GM21737 (cell line): ENCODE data around the gene TLCD3A.
A peak's percentile ranks its signal among the peaks of the same experiment; 100 is the strongest.

Source experiments
- ATAC-seq: cut with Tn5 transposase; IDR thresholded peaks from one replicate; pipeline ENCODE4 v1.9.1; 2021; ENCODE audit warnings: mild to moderate bottlenecking, moderate library complexity; ENCODE audit not compliant: unreplicated experiment

The TLCD3A gene

DNA sequence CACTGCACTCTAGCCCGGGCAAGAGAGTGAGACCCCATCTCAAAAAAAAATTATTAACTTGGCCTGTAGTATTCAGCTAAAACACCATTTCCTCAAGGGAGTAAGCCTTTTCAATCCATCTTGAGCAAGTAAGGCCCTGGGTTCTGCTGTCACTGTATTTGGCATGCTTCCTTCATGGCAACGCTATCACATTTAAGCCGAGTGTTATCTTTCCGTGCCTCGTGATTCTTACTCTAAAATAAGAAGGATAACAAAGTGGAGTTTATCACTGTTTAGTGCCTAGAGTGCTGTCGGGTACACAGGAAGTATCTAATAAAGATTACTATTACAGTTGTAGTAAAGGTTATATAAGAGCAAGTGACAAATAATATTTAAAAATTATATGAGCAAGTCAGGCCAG is 26.5 kb upstream of the TLCD3A start:
- no peak for ATAC-seq

- ATAC-seq = no peak
Measured at GRCh38 chr17:708132-708531, 24.3 kb upstream of the TLCD3A start.

GRCh38 chr17:718075-718474 is 14.3 kb upstream of the TLCD3A start:
- ATAC-seq = no peak

- ATAC-seq = no peak
Measured at GRCh38 chr17:720706-721539, 11.5 kb upstream of the TLCD3A start.

DNA sequence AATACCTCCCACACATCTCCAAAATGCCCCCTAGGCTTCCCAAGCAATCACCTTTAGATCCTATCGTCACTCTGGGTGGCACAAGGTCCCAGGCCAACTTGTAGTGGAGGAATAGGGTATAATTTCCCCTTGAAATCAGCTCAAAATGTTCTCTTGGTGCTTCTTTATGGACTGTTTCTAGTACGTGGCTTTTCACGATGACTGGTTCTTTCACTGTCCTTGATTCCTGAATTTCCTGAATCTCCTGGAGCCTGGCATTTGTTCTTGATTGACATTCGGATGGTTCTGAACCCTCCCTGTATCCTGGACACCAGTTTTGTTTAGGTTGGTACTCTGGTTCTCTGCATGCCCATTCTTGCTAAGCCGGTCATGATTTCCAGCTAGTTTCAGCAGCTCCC is 10.9 kb upstream of the TLCD3A start:
- ATAC-seq = no peak

DNA sequence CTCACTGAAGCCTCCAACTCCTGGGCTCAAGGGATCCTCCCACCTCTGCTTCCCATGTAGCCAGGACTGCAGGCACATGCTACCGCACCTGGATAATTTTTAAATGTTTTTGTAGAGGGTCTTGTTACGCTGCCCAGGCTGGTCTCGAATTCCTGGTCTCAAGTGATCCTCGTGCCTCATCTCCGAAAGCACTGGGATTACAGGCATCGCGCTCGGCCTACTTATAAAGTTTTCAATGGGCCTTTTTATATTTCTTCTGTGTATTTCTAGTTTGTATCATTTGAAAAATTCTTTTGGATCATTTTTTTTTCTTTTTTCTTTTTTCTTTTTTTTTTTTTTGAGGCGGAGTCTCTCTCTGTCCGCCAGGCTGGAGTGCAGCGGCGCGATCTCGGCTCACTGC is 7.3 kb upstream of the TLCD3A start:
- no peak for ATAC-seq

DNA sequence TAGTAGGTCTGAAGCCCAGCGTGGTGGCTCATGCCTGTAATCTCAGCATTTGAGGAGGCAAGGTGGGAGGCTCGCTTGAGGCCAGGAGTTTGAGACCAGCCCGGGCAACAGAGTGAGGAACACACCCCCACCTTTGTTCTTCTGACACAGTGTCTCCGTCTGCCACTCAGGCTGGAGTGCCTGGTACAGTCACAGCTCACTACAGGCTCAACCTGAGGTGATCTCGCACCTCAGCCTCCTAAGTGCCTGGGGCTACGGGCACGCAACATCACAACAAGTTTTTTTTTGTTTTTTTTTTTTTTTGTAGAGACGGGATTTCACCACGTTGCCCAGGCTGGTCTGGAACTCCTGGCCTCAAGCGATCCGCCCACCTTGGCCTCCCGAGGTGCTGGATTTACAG is 6.7 kb upstream of the TLCD3A start:
- ATAC-seq = no peak

DNA sequence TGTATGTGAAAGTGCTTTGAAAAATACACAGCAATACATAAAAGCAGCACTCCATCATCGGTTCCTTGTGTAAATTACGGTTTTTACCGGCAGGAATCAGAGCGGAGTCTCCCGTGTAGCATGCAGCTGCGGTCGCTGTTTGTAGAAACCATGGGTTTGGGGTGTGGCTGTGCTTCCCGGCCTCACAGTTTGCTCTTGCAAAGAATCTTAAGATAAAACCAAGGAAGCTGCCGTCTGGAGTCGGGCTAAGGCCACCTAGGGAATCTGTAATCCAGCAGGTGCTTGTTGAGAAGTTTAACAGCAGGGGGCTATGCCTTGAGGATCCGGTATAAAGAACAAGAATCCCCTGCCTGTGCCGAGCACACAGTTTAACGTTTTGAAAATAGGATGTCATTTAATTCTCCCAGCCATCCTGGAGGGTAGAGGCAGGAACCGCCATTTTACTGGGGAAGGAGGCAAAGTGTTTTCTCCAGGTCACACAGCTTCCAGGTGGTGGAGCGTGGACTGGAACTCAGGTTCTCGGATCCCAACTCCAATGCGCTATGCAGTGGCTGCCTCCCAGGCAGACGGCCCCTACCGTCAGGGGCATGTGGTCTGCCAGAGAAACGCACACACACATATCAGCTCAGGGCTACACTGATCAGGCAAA is 6.0 kb upstream of the TLCD3A start:
- ATAC-seq = no peak

- no peak for ATAC-seq
Measured at GRCh38 chr17:728911-729310, 3.5 kb upstream of the TLCD3A start.

GRCh38 chr17:731644-732066 is 741 bp upstream of the TLCD3A start:
- ATAC-seq = no peak

- no peak for ATAC-seq
Measured at GRCh38 chr17:732902-733720, 715 bp downstream of the TLCD3A start.

GRCh38 chr17:733743-734142 is 1.3 kb downstream of the TLCD3A start:
- no peak for ATAC-seq

DNA sequence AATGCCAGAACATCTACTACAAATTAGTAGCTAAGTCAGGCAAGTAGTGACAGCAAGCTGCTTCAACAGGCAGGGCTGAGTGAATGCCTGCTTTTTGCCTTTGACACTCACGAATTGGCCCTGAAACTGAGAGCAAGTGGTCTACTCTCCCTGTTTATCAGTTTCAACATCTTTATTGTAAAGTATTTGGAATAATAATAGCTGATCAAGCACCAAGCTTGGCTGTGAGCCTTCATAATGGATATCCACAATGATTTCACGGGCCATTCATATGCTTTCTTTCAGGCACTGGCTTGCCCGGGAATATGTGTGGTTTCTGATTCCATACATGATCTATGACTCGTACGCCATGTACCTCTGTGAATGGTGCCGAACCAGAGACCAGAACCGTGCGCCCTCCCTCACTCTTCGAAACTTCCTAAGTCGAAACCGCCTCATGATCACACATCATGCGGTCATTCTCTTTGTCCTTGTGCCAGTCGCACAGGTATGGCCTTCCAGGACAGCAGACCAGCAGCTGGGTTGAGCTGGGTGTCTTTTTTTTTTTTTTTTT is 5.2 kb downstream of the TLCD3A start:
- no peak for ATAC-seq

DNA sequence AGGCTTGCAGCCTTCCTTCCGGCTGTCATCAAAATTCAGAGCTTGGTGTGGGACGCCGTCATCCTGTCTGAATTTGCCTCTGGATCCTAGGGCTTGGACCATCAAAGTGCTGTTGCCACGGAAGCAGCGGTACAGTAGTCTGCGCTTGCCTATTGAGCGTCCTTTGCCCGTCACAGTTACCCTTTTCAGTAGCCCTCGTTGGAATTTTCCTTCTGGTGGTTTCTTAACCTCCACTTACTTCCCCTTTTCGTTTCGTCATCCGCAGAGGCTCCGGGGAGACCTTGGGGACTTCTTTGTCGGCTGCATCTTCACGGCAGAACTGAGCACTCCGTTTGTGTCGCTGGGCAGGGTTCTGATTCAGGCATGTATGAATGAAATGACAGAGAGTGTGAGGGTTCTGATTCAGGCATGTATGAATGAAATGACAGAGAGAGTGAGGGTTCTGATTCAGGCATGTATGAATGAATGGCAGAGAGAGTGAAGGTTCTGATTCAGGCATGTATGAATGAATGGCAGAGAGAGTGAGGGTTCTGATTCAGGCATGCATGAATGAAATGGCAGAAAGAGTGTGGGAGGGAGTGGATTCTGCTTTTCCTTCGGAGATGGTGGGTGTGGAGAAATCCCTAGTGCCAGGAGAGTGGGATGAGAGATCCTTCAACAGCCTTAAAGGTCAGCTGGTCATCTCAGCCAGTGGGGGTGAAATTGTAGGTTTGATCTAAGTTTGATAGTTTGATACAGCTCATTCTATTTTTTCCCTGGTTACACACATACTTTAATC is 8.0 kb downstream of the TLCD3A start:
- ATAC-seq = peak; percentile 60

- no peak for ATAC-seq
Measured at GRCh38 chr17:742147-742793, 9.9 kb downstream of the TLCD3A start.

GRCh38 chr17:743139-743538 is 10.7 kb downstream of the TLCD3A start:
- no peak for ATAC-seq

GRCh38 chr17:744937-745336 is 12.5 kb downstream of the TLCD3A start:
- no peak for ATAC-seq

DNA sequence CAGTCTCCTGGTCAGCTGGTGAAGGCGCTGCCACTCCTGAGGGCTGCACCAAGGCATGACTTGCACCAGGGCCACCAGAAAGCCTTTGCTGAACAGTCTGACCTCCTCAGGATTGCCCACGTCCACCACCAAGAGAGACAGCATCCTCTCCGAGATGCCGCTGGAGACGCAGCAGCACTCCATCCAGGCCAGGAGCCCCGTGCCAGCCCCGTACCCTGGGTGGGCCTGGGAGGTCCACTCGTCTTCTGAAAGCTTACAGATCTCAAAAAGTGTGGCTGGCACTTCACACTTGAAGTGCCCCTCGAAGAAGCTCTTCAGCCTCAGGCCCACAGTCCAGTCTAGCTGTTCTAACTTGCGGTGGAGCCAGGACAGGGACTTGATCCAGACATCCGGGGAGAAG is 13.0 kb downstream of the TLCD3A start:
- ATAC-seq = no peak

- no peak for ATAC-seq
Measured at GRCh38 chr17:746181-746580, 13.8 kb downstream of the TLCD3A start.
